NCI-H526 (cell line): ENCODE data around the gene HDAC10.
A peak's percentile ranks its signal among the peaks of the same experiment; 100 is the strongest.
"Not testable (repeated sequence)": the region's sequence is repeated elsewhere in the genome, so short reads cannot be mapped to it uniquely, and the experiment has no call there.

ENCODE experiments used
- DNase-seq, 2 experiments: peaks; one replicate each; lab custom pipeline; 2025; lab: John Stamatoyannopoulos, UW

The HDAC10 gene

GRCh38 chr22:50218153-50218995 lies 32.7 kb downstream of the HDAC10 start:
- DNase-seq: no peak

- DNase-seq: no peak
Observed at GRCh38 chr22:50217543-50218152, 33.4 kb downstream of the HDAC10 start.

GRCh38 chr22:50216684-50217520 lies 34.2 kb downstream of the HDAC10 start:
- DNase-seq: no peak

DNA sequence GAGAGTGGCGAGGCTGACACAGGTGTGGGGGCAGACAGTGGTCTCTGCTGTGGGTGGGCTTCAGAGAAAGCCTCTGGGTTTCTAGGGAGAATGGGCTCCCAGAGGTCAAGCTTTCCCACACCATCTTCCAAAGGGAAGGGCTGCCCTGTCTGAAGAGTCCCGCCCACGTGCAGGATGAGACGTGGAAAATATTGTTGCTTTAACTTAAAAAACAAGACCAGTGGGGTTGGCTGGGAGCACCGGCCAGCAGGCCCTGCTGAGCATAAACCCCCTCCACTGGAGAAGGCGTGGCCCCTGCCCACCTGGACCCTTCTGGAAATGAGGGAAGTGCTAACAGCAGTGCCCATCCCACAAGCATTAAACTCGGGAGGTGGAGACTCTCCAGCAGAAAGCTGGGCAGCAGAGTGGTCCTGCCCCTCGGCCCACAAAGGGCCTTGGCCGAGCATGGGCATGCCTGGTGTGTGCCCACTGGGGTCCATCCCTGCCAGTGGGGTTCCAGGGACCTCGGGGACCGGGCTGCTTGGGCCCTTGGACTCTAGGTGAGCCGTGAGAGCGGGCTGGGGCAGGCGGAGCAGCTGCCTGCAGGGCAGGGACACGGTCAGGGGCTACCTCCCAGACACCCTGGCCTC lies 34.9 kb downstream of the HDAC10 start:
- no peak for DNase-seq

- no peak for DNase-seq
Observed at GRCh38 chr22:50215297-50216054, 35.6 kb downstream of the HDAC10 start.

DNA sequence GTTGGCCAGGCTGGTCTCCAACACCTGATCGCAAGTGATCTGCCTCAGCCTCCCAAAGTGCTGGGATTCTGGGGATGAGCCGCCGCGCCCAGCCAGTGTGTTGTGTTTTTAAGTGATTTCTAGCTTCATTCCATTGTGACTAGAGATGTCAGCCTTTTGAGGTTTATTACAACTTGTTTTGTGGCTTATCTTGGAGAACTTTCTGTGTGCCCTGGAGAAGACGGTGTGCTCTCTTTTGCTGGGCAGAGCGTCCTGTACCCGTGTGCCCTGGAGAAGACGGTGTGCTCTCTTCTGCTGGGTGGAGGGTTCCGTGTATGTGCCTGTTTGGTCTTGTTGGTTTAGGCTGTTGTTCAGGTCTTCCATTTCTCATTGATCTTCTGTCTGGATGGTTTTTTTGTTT lies 37.8 kb downstream of the HDAC10 start:
- DNase-seq: no peak

DNA sequence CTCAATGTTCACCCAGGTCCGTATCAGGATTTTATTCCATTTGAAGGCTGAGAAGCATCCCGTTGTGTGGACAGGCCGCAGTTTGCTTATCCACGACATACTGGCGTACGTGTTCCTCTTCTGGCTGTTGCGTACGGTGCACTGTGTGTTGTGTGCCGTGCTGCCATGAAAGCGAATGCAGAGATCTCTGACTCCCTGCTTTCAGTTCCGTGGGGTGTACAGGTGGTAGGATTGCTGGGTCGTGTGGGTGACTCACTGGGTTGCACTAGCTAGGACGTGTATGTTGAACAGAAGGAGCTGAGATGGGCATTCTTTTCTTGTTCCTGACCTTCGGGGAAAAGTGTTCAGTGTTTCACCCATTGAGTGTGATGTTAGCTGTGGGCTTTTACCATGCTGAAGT lies 39.9 kb downstream of the HDAC10 start:
- no peak for DNase-seq

DNA sequence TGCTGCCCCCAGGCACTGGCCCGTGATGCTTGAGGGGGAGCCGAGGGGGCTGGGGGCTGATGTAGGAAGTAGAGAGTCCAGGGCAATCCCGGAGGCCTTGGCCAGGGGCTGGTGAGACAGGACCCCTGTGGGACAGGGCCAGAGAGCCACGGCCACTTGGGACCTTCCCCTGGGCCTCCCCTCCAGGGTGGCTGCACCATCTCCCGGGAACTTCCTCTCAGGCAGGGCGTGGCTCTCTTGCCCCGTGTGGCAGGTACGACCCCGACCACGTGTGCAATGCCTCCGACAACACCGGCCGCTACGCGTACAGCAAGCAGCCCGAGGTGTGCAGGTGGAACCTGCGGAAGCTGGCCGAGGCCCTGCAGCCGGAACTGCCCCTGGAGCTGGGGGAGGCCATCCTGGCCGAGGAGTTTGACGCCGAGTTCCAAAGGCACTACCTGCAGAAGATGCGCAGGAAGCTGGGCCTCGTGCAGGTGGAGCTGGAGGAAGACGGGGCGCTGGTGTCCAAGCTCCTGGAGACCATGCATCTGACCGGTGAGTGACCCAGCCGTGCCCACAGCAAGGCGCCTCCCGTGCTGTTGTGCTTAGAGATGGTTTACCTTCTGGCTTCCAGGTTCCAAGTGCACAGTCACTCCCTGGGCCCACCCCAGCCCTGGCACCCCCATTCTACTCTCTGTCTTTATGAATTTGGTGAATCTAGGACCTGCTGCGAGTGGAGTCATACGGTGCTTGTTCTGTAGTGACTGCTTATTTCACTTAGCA lies 40.5 kb downstream of the HDAC10 start:
- DNase-seq: no peak

- DNase-seq: peak in 1 of 2 experiments; percentile 49
Observed at GRCh38 chr22:50209893-50210292, 41.2 kb downstream of the HDAC10 start.

DNA sequence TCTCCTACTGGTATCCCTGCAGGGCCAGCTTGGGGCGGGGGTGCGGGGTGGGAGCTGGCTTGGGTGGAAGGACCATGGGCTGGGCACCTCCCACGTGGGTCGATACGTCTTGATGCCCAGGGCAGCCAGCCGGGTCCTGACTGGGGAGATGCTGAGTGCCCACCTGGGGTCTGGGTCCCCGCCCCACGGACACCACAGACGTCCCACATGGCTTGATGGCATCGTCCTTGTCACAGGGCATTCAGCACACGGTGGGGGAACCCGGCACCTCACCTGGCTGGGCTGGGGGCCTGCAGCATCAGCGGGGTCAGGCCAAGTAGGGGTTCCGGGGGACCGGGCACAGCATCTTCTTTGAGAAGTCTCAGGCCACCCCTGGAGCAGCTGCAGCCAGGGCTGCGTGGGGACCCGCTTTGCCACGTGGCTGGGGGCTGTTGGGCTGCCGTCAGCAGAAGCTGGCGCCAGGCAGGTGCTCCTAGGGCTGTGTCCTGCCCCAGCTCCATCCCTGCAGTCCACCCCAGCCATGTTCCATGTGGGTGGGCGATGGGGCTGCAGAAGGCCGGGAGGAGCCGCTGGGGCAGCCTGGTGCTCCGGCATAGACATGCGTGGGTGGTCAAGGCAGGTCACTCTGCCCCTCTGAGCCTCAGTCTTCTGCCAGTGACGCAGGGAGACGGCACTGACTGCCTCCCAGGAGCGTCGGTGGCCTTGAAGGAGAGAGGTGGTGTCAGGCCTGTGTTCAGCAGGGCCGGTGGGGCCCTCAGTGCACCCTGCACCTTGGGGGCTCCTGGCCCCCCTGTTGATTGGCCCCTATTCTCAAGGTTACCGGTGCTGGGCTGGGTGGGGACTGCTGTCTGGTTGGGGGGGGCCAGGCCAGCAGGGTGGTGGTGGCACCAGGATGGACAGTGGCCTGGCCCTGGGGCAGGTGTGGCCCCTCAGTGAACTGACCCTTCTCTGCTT lies 41.8 kb downstream of the HDAC10 start:
- no peak for DNase-seq

- no peak for DNase-seq
Observed at GRCh38 chr22:50208430-50208938, 42.6 kb downstream of the HDAC10 start.

DNA sequence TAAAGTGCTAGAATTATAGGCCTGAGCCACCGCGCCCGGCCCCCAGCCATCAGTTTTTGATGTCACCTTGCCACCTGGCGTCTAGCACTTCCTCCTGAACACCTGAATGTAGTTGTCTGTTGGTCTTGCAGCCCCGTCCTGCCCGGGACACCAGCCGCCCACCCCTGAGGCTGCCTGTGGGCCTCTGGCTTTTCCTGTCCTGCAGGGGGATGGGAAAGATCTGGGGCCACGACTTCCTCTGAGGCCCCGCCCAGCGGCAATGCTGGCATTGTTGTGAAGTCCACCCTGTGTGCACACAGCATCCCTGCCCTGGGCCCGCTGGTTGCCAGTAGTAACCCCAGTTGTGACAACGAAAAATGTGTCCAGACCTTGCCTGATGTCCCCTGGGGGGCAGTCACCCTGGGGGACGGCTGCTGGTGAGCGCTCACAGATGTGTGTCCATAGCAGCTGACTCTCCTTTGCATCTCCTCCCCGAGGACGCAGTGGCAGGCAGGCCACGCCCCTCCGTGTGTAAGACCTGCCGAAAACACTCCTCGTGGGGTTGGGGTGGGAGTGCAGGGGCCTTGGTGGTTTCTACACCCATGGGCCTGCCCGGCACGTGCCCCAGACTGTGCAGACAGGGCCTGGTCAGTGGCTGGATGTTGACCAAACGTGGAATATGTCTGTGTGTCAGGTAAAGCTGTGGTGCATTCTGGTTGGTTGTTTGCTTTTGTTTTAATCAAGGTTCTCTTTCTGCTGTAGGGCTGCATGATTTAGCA lies 43.5 kb downstream of the HDAC10 start:
- no peak for DNase-seq

DNA sequence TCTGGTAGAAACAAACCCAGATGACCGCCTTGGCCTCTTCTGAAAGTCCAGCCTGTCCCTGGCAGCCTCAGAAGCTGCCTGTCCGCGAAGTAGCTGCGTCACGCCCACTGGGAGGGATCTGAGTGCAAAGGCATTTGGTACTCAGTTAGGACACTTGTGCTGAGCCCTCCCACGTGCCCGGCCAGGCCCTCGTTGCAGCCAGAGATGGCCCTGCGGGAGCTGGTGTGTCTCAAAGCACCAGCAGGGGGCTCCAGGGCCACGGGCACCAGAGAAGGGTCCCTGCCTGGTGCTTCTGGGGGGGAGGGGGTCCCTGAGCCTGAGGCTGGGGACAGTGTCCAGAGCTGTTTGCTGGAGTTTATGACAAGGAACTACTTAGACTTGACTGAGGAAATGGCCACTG lies 44.5 kb downstream of the HDAC10 start:
- peak in 1 of 2 experiments; percentile 53 for DNase-seq

- DNase-seq: no peak
Observed at GRCh38 chr22:50205781-50206569, 45.1 kb downstream of the HDAC10 start.

DNA sequence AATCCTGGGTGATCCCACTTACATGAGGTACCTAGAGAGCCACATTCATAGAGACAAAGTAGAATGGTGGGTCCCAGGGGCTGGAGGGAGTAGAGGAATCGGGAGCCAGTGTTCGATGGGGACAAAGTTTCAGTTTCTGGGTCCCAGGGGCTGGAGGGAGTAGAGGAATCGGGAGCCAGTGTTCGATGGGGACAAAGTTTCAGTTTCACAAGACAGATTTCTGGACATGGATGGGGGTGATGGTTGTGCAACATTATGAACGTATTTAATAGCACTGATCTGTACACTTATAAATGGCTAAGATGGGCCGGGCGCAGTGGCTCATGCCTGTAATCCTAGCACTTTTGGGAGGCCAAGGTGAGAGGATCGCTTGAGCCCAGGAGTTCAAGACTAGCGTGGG lies 46.1 kb downstream of the HDAC10 start:
- not testable (repeated sequence) for DNase-seq

- no peak for DNase-seq
Observed at GRCh38 chr22:50204571-50204970, 46.5 kb downstream of the HDAC10 start.

GRCh38 chr22:50203288-50203687 lies 47.8 kb downstream of the HDAC10 start:
- DNase-seq: no peak
